Measurements from ENCODE around the gene DERL2.
A peak's percentile ranks its signal among the peaks of the same experiment; 100 is the strongest.

The DERL2 gene

DNA sequence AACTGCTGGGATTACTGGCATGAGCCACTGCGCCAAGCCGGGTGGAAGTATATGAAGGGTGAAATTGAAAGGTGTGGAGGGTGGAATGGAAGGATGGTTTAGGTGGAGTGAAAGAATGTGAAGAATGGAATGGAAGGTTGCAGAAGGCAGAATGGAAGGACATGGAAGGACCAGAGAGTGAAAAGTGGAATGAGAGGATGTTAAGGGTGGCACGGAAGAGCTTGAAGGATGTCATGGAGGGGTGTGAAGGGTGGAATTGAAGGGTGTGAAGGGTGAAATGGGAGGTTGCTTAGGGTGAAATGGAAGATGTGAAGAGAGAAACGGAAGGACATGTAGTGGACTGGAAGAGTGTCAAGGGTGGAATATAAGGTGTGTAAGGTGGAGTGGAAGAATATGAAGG lies 16.6 kb upstream of the DERL2 start:
- H3F3A ChIP-seq (ENCODE audit: insufficient read depth, low read length) = no peaks in the 10 kb centered on the region
- no peak for TF ChIP-seq EZH2 (IDR thresholded peaks at IDR 0.05; ENCODE audit: borderline replicate concordance, low read length)
- TF ChIP-seq, protein P1, sequence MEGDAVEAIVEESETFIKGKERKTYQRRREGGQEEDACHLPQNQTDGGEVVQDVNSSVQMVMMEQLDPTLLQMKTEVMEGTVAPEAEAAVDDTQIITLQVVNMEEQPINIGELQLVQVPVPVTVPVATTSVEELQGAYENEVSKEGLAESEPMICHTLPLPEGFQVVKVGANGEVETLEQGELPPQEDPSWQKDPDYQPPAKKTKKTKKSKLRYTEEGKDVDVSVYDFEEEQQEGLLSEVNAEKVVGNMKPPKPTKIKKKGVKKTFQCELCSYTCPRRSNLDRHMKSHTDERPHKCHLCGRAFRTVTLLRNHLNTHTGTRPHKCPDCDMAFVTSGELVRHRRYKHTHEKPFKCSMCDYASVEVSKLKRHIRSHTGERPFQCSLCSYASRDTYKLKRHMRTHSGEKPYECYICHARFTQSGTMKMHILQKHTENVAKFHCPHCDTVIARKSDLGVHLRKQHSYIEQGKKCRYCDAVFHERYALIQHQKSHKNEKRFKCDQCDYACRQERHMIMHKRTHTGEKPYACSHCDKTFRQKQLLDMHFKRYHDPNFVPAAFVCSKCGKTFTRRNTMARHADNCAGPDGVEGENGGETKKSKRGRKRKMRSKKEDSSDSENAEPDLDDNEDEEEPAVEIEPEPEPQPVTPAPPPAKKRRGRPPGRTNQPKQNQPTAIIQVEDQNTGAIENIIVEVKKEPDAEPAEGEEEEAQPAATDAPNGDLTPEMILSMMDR (IDR thresholded peaks at IDR 0.05; ENCODE audit: low read length) = no peak
- H3K27ac ChIP-seq (ENCODE audit: low read depth, low read length, poor library complexity, severe bottlenecking) = no peak overlapping the region
- H2AFZ ChIP-seq (ENCODE audit: low read length) = no peak overlapping the region
- no peaks in the 10 kb centered on the region for H3K9me3 ChIP-seq (ENCODE audit: low read length)
- peaks cover 6% of the 10 kb centered on the region; the same call in 1 of the 2 replicates for H3K36me3 ChIP-seq (ENCODE audit: insufficient read depth, low read length)
- no peaks in the 10 kb centered on the region for H4K20me1 ChIP-seq (ENCODE audit: insufficient read depth, low read length)
- no peaks in the 10 kb centered on the region for H3K27me3 ChIP-seq (ENCODE audit: insufficient read depth, low read length)
- H3K79me2 ChIP-seq (ENCODE audit: insufficient read depth, low read length) = no peaks in the 10 kb centered on the region
- peaks cover 14% of the 10 kb centered on the region for H3K4me1 ChIP-seq (ENCODE audit: insufficient read depth, low read length, severe bottlenecking)
- H3K9me2 ChIP-seq (ENCODE audit: low read depth, low read length) = no peaks in the 10 kb centered on the region
- H3K4me3 ChIP-seq (ENCODE audit: low read depth, low read length, poor library complexity, severe bottlenecking) = no peak overlapping the region
- no peak overlapping the region for H3K9ac ChIP-seq (ENCODE audit: low read length)
- H3K4me2 ChIP-seq (ENCODE audit: low read length) = no peak overlapping the region

DNA sequence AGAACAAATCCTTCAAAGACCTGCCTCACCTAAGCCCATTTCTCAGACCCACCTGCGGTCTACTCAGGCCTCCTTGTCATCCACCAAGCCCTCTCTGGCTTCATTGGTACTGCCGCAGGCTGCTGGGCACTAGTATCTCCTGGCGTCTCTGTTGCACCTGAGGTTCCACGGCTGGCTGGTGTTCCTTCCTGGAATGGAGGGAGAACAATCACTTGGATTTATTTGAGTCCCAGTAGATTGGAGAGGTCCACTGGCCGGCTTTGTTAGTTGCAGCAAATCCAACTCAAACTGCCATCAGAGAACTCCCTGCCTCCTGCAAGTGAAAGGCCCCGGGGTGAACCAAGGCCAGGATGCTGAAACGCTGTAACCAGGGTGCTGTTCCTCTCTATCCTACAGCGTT lies 15.7 kb upstream of the DERL2 start:
- TF ChIP-seq, protein P1 (IDR thresholded peaks at IDR 0.05; ENCODE audit: low read length) = no peak
- TF ChIP-seq EZH2 (IDR thresholded peaks at IDR 0.05; ENCODE audit: borderline replicate concordance, low read length) = no peak
- Histone ChIP-seq H3K9ac (ENCODE audit: low read length) (no peak overlapping the region), H3K4me1 (ENCODE audit: insufficient read depth, low read length, severe bottlenecking) (peaks cover 14% of the 10 kb centered on the region), H3K27ac (ENCODE audit: low read depth, low read length, poor library complexity, severe bottlenecking) (no peak overlapping the region), H2AFZ (ENCODE audit: low read length) (no peak overlapping the region), H3K36me3 (ENCODE audit: insufficient read depth, low read length) (peaks cover 6% of the 10 kb centered on the region; the same call in 1 of the 2 replicates), H3K27me3 (ENCODE audit: insufficient read depth, low read length) (no peaks in the 10 kb centered on the region), H3K9me2 (ENCODE audit: low read depth, low read length) (no peaks in the 10 kb centered on the region), H3K4me2 (ENCODE audit: low read length) (no peak overlapping the region), H3K79me2 (ENCODE audit: insufficient read depth, low read length) (no peaks in the 10 kb centered on the region), H3K4me3 (ENCODE audit: low read depth, low read length, poor library complexity, severe bottlenecking) (no peak overlapping the region), H3K9me3 (ENCODE audit: low read length) (no peaks in the 10 kb centered on the region), H3F3A (ENCODE audit: insufficient read depth, low read length) (no peaks in the 10 kb centered on the region), H4K20me1 (ENCODE audit: insufficient read depth, low read length) (no peaks in the 10 kb centered on the region)

DNA sequence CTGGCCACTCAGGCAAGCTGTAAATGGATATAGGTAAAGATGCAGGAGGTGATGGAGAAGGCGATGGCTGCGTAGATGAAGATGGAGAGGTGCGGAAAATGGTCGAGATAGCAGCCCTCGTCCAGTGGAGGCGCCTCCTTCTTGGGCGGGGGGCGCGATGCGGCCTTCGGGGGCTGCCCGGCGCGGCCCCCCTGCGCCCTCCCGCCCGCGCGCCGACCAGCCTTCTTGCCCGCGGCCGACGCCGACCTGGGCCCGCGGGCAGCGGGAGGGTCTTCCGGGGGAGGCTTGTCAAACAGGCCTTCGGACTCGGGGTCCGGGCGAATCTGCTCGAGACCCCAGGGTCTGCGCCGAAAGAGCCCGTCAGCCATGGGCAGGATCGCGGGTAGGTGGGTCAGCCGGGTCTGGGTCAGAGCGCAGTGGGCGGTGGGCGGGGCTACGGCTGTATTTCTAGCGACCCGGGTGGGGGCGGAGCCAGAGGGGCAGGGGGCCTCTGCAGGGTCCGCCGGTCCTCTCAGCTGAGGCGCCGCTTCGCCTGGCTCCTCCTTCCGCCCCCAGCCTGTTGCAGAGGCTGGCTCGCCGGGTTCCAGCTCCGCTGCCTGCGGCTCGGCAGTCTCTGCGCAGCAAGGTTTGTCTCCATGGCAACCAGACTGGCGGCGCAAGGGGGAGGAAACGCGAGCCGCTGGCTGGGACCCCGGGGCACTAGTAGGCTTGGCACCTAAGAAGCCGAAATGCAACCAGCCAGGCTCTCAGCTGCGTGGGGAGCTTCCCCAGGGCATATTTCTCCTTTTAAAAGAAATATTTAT lies 14.8 kb upstream of the DERL2 start:
- no peaks in the 10 kb centered on the region for H3F3A ChIP-seq (ENCODE audit: insufficient read depth, low read length)
- H2AFZ ChIP-seq (ENCODE audit: low read length) = no peak overlapping the region
- peaks cover 14% of the 10 kb centered on the region for H3K4me1 ChIP-seq (ENCODE audit: insufficient read depth, low read length, severe bottlenecking)
- no peaks in the 10 kb centered on the region for H3K9me3 ChIP-seq (ENCODE audit: low read length)
- H3K9me2 ChIP-seq (ENCODE audit: low read depth, low read length) = no peaks in the 10 kb centered on the region
- peak overlapping the region; percentile 83 for H3K4me2 ChIP-seq (ENCODE audit: low read length)
- no peaks in the 10 kb centered on the region for H3K27me3 ChIP-seq (ENCODE audit: insufficient read depth, low read length)
- no peaks in the 10 kb centered on the region for H4K20me1 ChIP-seq (ENCODE audit: insufficient read depth, low read length)
- peak overlapping the region; percentile 63 for H3K4me3 ChIP-seq (ENCODE audit: low read depth, low read length, poor library complexity, severe bottlenecking)
- H3K27ac ChIP-seq (ENCODE audit: low read depth, low read length, poor library complexity, severe bottlenecking) = no peak overlapping the region
- peak overlapping the region; percentile 36; the same call in 1 of the 2 replicates for H3K9ac ChIP-seq (ENCODE audit: low read length)
- peaks cover 6% of the 10 kb centered on the region; the same call in 1 of the 2 replicates for H3K36me3 ChIP-seq (ENCODE audit: insufficient read depth, low read length)
- TF ChIP-seq, protein P1 (IDR thresholded peaks at IDR 0.05; ENCODE audit: low read length) = no peak
- no peak for TF ChIP-seq EZH2 (IDR thresholded peaks at IDR 0.05; ENCODE audit: borderline replicate concordance, low read length)
- H3K79me2 ChIP-seq (ENCODE audit: insufficient read depth, low read length) = no peaks in the 10 kb centered on the region

Data from OCI-LY1 (cell line).